Measurements from ENCODE around the gene VRK2.
"Not testable (repeated sequence)": the region's sequence is repeated elsewhere in the genome, so short reads cannot be mapped to it uniquely, and the experiment has no call there.

Gene VRK2

DNA sequence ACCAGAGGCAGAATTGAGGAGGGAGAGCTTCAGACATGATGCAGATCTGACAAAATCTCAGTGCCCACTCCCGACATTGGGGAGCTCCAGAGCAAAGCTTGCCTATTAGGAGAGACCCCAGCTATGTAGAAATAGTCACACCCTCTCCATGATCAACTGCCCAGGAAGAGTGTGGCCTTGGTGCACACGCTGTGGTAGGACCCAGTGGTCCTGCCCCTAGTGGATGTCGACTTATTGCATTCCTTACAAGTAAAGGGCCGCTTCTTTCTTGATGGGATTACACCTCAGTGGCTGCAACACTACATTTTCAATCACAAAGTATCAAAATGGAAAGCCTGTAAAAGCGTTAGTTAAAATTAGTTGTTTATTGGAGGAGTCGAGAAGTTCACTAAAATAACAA is 64.2 kb downstream of the VRK2 start:
- no peak for DNase-seq

DNA sequence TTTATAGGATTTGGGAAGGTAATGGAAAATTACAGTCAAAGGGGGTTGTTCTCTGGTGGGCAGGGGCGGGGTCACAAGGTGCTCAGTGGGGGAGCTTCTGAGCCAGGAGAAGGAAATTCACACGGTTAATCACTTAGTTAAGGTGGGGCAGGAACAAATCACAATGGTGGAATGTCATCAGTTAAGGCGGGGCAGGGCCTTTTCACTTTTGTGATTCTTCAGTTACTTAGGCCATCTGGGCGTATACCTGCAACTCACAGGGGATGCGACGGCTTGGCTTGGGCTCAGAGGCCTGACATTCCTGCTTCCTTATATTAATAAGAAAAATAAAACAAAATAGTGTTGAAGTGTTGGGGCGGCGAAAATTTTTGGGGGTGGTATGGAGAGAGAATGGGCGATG is 67.0 kb downstream of the VRK2 start:
- not testable (repeated sequence) for DNase-seq

DNA sequence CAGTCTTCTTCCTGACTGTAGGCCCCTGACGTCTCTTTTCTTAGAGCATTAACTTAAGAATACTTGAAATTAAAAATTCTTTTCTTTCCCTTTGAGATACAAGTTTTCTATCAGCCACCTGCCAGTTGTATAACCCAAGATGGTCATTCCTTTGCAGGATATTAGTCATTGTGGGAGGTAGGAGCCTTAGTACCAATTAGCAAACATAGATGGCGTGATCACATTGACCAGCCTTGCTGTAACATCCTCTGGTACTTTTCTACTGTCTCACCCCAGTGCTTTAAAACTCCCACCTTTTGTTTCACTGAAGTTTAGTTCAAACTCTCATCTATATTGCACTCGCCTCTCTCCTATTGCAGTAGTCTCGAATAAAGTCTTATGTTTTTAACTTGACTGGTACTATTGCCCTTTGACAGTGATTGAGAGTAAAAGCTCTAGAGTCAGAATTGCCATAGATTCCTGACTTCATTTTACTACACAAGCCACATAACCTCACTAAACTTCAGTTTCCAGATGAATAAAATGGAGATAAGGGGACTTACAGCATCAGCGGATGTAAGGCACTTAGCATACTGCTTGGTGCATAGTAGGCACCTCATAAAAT is 74.1 kb downstream of the VRK2 start:
- no peak for DNase-seq

DNA sequence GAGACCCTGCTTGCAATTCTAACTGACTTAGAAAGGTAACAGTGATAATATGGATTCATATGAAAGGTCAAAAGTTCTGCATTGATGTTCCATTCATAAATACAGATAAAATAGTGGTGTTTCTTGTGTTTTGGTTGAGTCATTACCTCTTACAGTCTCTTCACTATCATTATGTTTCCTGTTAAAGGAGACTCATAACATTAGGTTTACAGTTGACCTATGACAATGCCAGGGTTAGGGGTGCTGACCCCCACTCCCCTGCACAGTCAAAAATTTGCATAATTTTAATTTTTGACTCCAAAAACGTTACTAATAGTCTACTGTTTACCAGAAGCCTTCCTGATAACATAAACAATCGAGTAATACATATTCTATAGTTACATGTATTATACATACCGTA is 75.4 kb downstream of the VRK2 start:
- no peak for DNase-seq

DNA sequence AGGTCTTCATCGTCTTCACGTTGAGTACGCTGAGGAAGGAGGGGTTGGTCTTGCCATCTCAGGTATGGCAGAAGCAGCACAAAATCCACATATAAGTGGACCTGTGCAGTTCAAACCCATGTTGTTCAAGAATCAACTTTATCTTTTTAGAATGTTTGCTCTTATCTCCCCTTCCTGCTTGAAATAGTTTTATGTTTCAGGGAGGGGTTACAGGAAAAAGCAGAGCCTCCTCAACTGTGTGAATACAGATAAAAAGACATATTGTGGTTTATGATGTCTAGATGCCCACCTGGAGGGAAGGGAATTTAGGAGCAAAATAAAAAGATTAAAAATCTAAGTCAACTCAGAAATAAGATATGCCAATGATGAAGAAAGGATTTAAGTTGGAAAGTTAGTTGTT is 75.9 kb downstream of the VRK2 start:
- no peak for DNase-seq

DNA sequence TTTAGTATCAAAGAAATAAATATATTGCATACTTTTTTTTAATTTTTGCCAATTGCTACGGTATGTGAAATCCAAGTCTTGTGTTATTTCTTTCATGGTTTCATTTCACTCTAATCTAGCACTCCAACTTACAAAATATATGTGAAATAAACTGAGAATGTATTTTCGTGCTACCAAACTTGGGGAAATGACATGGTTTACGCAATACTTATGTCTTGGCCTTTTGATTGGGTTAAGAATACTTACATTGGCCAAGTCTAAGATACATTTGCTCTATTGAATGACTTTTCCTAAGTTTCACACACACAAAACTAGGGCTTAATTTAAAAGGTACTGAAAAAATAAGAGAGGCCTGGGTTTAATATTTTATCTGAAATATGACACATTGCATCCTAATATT is 80.5 kb downstream of the VRK2 start:
- DNase-seq: no peak

DNA sequence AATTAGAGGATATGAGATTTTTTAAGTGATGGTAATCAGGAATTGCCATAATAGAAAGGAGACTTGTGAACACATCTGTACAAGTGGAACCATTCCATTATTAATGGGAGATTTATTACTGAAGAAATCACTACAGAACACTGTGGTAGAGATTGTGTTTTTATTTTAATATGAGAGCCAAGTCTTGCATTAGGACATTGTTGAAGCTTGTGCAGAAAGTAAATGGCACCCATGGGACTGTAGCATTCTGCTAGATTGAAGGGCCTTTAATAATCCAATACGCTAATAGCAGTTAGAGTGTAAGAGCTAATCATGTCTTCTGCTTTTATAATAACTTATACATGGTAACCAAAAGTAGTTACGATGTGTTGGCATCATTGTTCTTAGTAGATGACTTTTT is 83.6 kb downstream of the VRK2 start:
- no peak for DNase-seq

DNA sequence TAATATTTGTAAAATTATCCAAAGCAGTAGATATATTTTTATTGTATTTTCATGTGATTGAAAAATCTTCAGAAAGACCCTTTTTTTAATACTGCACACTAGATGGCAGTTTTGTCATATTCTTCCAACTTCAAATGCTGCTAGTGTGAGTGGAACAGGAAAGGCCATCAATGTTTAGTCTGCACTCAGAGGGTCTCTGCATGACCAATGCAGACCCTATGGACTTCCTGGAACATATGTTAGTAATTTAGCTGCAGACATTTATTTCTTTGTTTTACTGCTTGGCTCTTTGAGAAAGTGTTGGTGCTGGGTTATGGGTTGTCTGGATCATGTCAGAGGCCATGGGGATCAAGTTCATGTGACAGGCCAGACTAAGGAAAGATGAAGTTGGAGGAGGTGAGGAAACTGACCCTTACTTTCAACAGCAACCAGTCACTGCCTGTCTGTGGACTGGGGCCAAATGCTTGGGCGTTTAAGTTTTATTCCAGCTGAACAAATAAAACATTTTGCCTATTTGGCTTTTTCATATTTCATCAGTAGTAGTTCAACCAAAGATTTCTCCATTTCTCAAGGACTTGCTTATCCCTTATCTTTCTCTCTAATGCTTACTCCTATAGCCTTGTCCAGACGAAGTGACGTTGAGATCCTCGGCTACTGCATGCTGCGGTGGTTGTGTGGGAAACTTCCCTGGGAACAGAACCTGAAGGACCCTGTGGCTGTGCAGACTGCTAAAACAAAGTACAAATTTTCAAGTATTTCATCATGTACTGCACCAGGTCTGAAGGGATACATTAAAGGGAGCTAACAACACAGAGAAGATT is 84.8 kb downstream of the VRK2 start:
- DNase-seq: no peak

DNA sequence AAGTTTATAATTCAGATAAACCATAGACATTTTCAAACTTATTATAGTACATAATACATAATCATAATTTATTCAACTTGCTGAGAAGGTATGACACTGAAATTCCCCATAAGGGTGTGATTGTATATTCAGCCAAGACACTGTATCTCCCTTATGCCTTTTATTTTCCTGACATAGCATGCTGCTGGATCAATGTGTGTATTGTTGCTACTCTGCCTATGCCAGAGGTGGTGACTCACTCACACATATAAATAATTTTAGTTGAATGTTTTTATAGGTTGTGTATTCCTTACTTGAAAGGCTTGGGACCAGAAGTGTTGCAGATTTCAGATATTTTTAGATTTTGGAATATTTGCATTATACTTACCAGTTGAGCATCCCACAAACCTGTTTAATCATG is 86.8 kb downstream of the VRK2 start:
- no peak for DNase-seq

DNA sequence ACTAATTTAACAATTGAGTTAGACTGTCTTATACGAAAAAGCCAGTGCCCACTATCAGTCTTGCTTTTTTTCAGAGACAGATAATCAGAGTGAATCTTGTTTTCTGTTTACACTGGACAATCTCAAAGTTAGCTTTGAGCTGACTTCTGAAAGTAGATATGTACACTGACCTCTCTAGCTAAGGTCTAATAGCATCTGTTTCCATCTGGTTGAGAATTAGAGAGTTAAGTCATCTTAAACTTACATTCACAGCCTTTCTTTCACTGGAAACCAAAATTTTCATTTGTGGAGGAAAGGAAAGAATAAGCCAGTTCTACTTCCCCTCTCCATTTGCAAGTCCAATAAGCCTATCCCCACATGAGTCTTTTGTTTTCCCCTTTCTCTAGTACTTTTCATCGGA is 89.3 kb downstream of the VRK2 start:
- DNase-seq: no peak

DNA sequence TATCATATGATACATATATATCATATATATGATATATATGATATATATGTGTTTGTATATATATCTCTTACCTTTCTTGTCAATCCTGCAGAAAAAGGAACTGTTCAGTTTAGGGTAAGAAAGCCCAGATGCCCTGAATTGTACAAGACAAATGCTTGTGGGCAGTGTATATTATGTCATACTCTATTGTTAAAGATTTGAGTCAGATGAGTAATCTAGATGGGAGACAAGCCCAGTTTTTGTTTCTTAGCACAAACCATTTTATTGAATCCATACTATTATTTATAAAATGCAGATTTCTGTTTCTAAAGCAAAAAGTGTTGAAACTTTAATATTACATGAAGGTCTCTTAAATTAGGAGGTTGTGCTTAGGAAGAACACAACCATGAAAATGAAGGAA is 90.6 kb downstream of the VRK2 start:
- no peak for DNase-seq

DNA sequence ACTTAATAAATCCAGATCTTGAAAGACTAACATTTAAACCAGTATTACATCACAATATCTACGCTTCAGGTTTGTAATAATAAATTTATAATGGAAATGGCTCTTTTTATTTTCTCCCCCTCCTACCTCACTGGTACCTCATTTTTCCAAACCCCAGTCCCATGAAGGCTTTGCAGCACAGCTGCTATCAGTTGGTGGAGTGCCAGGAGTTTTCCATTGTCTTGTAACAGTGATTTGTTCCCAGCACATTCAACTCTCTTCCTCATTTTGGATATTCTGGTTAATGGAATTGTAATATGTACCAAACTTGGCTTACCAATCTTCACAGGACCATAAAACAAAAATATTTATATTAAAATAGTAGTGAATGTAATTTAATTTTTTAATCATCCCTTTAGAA is 91.2 kb downstream of the VRK2 start:
- DNase-seq: no peak

DNA sequence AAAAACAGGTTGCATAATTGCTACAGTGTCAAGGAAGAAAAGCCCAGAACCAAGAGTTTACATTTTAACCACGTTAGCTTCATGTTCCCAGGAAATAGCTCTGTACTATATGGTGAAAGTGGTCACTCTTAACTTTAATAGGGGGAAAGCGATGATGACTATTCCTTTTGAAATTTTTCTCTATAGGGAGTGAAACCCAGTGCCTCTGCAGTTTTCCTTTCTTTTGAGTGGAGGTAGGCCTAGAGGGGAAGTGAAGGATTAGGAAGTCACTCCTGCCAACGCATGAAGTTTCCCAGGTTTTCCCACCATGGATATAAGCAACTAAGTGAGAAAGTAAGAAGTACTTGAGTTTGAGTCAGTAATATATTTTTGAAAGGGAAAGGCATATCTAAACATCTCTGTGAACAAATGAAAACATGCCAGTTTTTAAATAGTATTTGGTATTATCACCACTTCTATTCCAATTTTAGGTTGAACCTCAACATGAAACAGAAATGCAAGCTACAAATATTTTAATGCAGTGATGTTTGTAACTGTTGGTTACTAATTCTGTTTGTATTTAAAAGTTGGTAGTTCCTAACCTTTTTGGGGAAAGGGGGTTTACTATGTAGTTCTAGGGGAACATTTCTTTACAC is 91.9 kb downstream of the VRK2 start:
- DNase-seq: no peak

DNA sequence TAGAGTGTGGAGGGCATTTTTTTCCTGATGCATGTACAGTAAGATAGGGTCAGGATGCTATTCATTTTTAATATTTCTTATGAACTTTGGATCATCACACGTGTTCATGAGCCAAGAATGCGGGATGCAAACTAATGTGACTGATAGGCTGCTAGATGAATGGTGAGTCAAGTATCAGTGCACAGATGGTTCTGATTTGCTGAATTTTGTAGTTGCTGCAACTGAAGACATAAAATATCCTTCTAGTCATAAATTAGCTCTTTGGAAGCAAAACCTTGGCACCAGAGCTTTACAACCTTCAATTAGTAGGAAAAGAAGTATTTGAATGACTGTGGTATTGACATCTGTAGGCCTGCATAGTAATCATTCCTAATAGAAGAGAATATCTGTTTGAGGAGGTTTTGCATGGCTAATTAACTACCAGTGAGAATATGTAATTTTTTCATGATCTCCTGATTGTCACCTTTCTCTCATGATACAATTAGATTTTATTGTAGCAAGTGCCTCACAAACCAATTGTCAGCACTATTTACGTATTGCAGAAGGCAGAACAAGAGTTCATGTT is 94.0 kb downstream of the VRK2 start:
- DNase-seq: no peak

DNA sequence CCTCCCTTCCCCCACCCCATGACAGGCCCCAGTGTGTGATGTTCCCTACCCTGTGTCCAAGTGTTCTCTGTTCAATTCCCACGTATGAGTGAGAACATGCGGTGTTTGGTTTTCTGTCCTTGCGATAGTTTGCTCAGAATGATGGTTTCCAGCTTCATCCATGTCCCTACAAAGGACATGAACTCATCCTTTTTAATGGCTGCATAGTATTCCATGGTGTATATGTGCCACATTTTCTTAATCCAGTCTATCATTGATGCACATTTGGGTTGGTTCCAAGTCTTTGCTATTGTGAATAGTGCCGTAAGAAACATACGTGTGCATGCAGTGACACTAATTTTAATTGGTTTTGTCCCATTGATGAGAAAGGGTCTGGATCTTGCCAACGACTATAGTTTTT is 99.2 kb downstream of the VRK2 start:
- DNase-seq: not testable (repeated sequence)

DNA sequence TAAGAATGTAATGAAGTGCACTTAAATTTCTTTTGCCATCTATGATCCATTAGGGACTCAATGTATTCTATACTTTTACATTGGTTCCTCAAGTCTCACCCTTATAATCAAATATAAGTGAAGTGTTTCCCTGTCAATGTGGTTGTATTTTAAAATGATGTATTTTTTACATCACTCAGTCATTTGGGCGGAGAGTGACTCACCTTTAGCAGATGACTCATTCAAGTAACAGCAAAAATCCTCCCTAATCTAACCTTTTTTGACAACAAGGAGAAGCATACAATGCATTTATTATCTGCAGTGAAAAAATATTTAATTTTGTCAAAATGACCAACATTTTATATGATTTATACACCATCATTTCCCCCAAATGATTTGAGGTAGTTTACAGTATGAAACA is 100.1 kb downstream of the VRK2 start:
- no peak for DNase-seq

DNA sequence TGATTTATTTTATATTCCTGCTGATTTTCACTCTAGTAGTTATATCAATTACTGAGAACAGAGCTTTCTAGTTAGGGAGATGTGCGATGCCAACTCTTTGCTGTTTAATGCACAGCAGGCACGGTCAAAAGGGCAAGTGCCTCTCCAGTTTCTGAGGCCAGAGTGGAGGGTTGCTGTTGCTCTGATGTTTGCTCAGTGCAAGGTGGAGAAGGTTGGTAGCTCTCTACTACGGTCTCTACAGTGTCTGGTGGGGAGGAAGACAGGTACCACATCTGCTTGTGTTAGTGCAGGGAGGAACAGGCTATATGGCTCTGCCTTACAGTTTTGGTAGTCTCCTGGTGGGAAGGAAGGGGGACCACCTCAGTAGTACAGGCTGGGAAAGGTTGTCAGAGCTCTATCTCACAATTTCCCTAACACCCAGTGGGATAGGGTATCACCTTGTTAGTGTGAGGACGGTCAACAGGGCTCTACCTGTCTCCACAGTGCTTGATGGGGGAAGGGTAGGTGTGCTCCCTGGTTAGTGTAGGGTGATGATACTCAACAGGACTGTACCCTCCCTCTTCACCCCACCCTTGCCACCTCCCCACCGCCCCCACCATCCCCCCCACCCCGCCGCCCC is 108.7 kb downstream of the VRK2 start:
- no peak for DNase-seq

DNA sequence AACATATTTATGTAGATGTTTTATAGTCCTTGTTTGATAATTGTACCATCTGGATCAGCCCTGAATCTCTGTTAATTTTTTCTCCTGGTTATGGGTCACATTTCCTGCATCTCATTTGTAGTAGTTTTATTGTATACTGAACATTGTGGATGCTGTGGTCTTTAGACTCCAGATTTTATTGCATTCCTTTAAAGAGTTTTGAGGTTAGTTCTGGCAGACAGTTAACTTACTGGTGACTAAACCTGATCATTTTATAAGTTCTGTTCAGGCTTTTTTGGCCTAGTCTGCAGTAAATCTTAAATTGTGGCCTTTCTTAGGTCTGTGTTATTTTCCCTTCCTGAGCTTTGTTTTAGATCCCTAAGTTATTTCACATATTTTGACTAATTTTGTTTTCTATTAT is 110.2 kb downstream of the VRK2 start:
- no peak for DNase-seq

DNA sequence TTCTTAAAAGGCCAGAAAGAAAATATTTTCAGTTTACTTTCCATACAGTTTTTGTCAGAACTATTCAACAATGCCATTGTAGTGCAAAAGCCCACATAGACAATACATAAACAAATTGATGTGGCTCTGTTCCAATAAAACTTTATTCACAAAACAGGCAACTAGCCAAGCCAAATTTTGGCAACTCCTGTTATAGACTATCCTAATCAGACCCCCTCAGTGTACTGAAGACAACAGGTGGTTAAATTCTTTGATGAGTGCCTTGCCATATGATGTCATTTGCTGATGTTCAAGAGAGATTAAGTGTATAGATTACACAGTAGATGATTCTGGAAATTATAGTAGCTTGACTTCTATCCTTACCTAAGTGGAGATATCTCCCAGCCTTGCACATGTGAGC is 111.1 kb downstream of the VRK2 start:
- DNase-seq: no peak

DNA sequence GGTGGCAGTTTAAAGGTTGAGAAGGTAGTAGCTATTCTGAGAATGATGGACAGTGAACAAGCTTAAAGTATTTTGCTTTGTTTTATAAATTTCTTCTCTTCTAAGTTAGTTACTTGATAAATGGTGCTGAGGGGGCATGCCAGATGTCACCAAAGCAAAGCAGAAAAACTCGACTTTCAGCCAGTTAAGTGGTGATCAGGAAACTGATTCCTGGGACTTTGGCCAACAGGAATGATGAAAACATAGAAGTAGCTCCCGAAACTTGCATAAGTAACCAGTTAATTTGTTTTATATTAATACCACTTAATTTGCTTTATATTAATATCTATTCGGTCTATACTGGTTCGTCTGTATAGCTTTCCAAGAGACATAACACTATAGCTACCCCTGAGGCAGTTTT is 111.9 kb downstream of the VRK2 start:
- no peak for DNase-seq

DNA sequence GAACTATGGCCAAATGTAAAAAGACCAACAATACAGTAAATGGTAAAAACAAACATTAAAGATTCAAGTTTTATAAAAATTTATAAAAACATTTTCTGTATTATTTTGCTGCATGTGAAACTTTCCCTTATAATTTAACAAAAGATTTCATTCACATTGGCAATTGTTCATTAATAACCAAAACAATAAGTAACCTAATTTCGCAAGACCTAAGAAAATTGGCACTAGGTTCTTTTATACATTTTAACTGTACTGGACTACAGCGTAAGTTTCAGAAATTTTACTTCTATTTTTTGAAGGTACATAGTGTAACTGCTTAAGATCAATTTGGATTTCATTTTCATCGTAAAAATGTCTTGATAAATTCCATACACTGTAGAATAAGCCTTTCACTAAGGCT is 117.3 kb downstream of the VRK2 start:
- no peak for DNase-seq

DNA sequence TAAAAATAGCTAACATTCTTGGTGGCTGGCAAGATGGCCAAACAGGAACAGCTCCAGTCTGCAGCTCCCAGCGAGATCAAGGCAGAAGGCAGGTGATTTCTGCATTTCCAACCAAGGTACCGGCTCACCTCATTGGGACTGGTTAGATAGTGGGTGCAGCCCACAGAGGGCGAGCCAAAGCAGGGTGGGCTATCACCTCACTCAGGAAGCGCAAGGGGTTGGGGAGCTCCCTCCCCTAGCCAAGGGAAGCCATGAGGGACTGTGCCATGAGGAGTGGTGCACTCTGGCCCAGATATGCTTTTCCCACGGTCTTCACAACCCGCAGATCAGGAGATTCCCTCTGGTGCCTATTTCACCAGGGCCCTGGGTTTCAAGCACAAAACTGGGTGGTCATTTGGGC is 121.5 kb downstream of the VRK2 start:
- DNase-seq: not testable (repeated sequence)

DNA sequence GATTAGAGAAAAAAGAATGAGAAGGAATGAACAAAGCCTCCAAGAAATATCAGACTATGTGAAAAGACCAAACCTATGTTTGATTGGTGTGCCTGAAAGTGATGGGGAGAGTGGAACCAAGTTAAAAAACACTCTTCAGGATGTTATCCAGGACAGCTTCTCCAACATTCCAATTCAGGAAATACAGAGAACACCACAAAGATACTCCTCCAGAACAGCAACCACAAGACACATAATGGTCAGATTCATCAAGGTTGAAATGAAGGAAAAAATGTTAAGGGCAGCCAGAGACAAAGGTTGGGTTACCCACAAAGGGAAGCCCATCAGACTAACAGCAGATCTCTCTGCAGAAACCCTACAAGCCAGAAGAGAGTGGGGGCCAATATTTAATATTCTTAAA is 123.2 kb downstream of the VRK2 start:
- DNase-seq: not testable (repeated sequence)
